Transverse colon (tissue), 4 donors: Measurements from ENCODE around the gene CATSPERE. TPM values are rescaled to one million over a fixed set of nuclear protein-coding genes. Genes with fewer than 3 reads are reported as not detected.
A peak's percentile ranks its signal among the peaks of the same experiment; 100 is the strongest.

ENCODE experiments used
- DNase-seq: peaks from one replicate; pipeline ENCODE4 v3.0.0-alpha.2; 2019
- H3K27ac ChIP-seq, 4 donors: fragments of 200-600 bp; sonication (generic); 2 replicates each; pipeline ENCODE4 v1.5.1; 2016 to 2018; ENCODE audit warnings: inconsistent platforms in 4 of 4
- H3K27me3 ChIP-seq: fragments of 200-600 bp; sonication (generic); 2 replicates; pipeline ENCODE4 v1.5.1; 2017; ENCODE audit warnings: inconsistent platforms
- H3K36me3 ChIP-seq, 4 donors: fragments of 200-600 bp; sonication (generic); 2 replicates each; pipeline ENCODE4 v1.5.1; 2017 to 2019; ENCODE audit warnings: inconsistent platforms in 4 of 4
- H3K4me1 ChIP-seq, 4 donors: fragments of 200-600 bp; sonication (generic); 2 replicates each; pipeline ENCODE4 v1.5.1; 2017 to 2020; ENCODE audit warnings: inconsistent platforms in 4 of 4
- H3K4me3 ChIP-seq, 4 donors: fragments of 200-600 bp; sonication (generic); 1 replicate in 1 of 4; 2 replicates in 3 of 4; pipeline versions ENCODE4 v1.5.1 to v1.6.1; 2017 to 2019; ENCODE audit warnings: inconsistent platforms in 4 of 4
- H3K9me3 ChIP-seq, 2 donors: fragments of 200-600 bp; sonication (generic); 2 replicates each; pipeline ENCODE4 v1.5.1; 2017 to 2019; ENCODE audit warnings: inconsistent platforms in 2 of 2
- CTCF ChIP-seq, 5 experiments: fragments of 200-600 bp in 3 of 5; fragments of 450-650 bp in 2 of 5; sonication (generic) in 3 of 5; IDR thresholded peaks; 1 replicate in 2 of 5; 2 replicates in 3 of 5; pipeline ENCODE4 v1.5.1; 2016 to 2017; ENCODE audit warnings: antibody characterized with exemption in 5 of 5, inconsistent platforms in 3 of 5, mild to moderate bottlenecking in 2 of 5, moderate library complexity in 1 of 5
- EP300 ChIP-seq: sonication (generic); formaldehyde crosslinking; IDR thresholded peaks from one replicate; pipeline ENCODE4 v1.6.1; 2017; ENCODE audit warnings: antibody characterized with exemption, low read depth
- POLR2A ChIP-seq: fragments of 450-650 bp; IDR thresholded peaks from one replicate; pipeline ENCODE4 v1.6.1; 2016; ENCODE audit warnings: antibody characterized with exemption, mild to moderate bottlenecking, moderate library complexity
- POLR2AphosphoS5 ChIP-seq, 3 donors: sonication (generic); formaldehyde crosslinking; IDR thresholded peaks; one replicate each; pipeline ENCODE4 v1.6.1; 2016; ENCODE audit warnings: antibody characterized with exemption in 3 of 3
- WGBS, 2 donors: methylation state at CpG; one replicate each; pipeline ENCODE4 v1.1.5; 2018; ENCODE audit warnings: low coverage in 1 of 2; 5-methylcytosine and 5-hydroxymethylcytosine counted together
- in situ Hi-C, 4 donors: fragments of 200-750 bp; cut with MboI; loops; one replicate each; pipeline versions ENCODE4 v1.15.0 to v1.15.1; 2017; ENCODE audit warnings: low sequenced_read_pairs in 3 of 4, low pct_ligation_motif_present in 1 of 4, low pct_unique_long_range_greater_than_20kb in 1 of 4
- intact Hi-C: fragments of 100-400 bp; cut with DNase I; formaldehyde crosslinking; loops from one replicate; pipeline ENCODE4 v1.15.1; 2023; ENCODE audit warnings: low total_unique reads
- total RNA-seq, 4 donors: library from RNA; depleted of rRNA; stranded (reverse); fragments of >200 nt; gene quantifications; one replicate each; pipeline ENCODE4 v1.1.0, GENCODE V29; 2016

Gene CATSPERE
- total RNA-seq, 4 donors from 2014 or later = 0.55 to 2.7 TPM; not detected in 2

GRCh38 chr1:244445320-244446181, 15.5 kb upstream of the CATSPERE start:
- H3K4me3 ChIP-seq = no peak overlapping the region
- WGBS, 2 donors = 58 to 61% methylated on average over 2 of the region's 2 CpGs
- H3K27ac ChIP-seq = peak overlapping the region; percentile 37 to 69 (median 62)
- peaks cover 19 to 61% (median 35%) of the 10 kb centered on the region in 4 donors for H3K4me1 ChIP-seq
- no peak for TF ChIP-seq CTCF (IDR thresholded peaks at IDR 0.05)
- no peak for TF ChIP-seq POLR2AphosphoS5 (IDR thresholded peaks at IDR 0.05)
- no peak for TF ChIP-seq EP300
- TF ChIP-seq POLR2A = no peak
- no peaks in the 10 kb centered on the region for H3K9me3 ChIP-seq
- no peak for DNase-seq
- no peaks in the 10 kb centered on the region for H3K36me3 ChIP-seq
- no peaks in the 10 kb centered on the region for H3K27me3 ChIP-seq
- in situ Hi-C loops = no loop called here
- intact Hi-C loops = no loop called here

- Histone ChIP-seq H3K27me3 (no peaks in the 10 kb centered on the region), H3K27ac (peak overlapping the region in 1 of 4 donors; percentile 21), H3K36me3 (no peaks in the 10 kb centered on the region), H3K9me3 (no peaks in the 10 kb centered on the region), H3K4me1 (peaks cover 19 to 62% (median 36%) of the 10 kb centered on the region in 4 donors), H3K4me3 (no peak overlapping the region)
- TF ChIP-seq POLR2A (no peak), CTCF (IDR thresholded peaks at IDR 0.05) (no peak), POLR2AphosphoS5 (IDR thresholded peaks at IDR 0.05) (no peak), EP300 (no peak)
- no peak for DNase-seq
- 61% methylated on average over 1 of the region's 1 CpG; no CpG with 5 or more reads in 1 of the 2 donors for WGBS, 2 donors
- intact Hi-C loops = no loop called here
- in situ Hi-C loops = no loop called here
These were observed 14.0 kb upstream of the CATSPERE start for GRCh38 chr1:244447024-244447423.

- intact Hi-C loops (no loop called here), in situ Hi-C loops (no loop called here)
- H3K27ac ChIP-seq = peak overlapping the region in 2 of 4 donors; percentile 9 to 33
- 89 to 96% methylated on average over 2 of the region's 2 CpGs for WGBS, 2 donors
- no peaks in the 10 kb centered on the region for H3K36me3 ChIP-seq
- peaks cover 19 to 66% (median 36%) of the 10 kb centered on the region in 4 donors for H3K4me1 ChIP-seq
- H3K9me3 ChIP-seq = no peaks in the 10 kb centered on the region
- H3K27me3 ChIP-seq = no peaks in the 10 kb centered on the region
- no peak for DNase-seq
- no peak overlapping the region for H3K4me3 ChIP-seq
- TF ChIP-seq CTCF (IDR thresholded peaks at IDR 0.05) (no peak), EP300 (no peak), POLR2AphosphoS5 (IDR thresholded peaks at IDR 0.05) (no peak), POLR2A (no peak)
These were observed 13.5 kb upstream of the CATSPERE start for GRCh38 chr1:244447552-244447951.

GRCh38 chr1:244448279-244449036, 12.6 kb upstream of the CATSPERE start:
- no peaks in the 10 kb centered on the region for H3K9me3 ChIP-seq
- TF ChIP-seq EP300 (no peak), CTCF (IDR thresholded peaks at IDR 0.05) (no peak), POLR2A (no peak), POLR2AphosphoS5 (IDR thresholded peaks at IDR 0.05) (no peak)
- H3K27ac ChIP-seq = peak overlapping the region; percentile 33 to 98 (median 73)
- H3K27me3 ChIP-seq = no peaks in the 10 kb centered on the region
- H3K4me3 ChIP-seq = no peak overlapping the region
- in situ Hi-C loops = no loop called here
- 68 to 70% methylated on average over 5 of the region's 5 CpGs for WGBS, 2 donors
- intact Hi-C loops = no loop called here
- H3K36me3 ChIP-seq = no peaks in the 10 kb centered on the region
- H3K4me1 ChIP-seq = peaks cover 19 to 67% (median 36%) of the 10 kb centered on the region in 4 donors
- no peak for DNase-seq
